Pericardium fibroblast (primary cell): ENCODE data around the gene VAPB. TPM values are rescaled to one million over a fixed set of nuclear protein-coding genes. Genes with fewer than 3 reads are reported as not detected.

Source experiments
- total RNA-seq: library from RNA; depleted of rRNA; stranded (reverse); fragments of >200 nt; gene quantifications from 2 replicates; pipeline ENCODE4 v1.2.3, GENCODE V29; 2015

The VAPB gene
- total RNA-seq: 9.9 and 11.3 TPM in 2 replicates

DNA sequence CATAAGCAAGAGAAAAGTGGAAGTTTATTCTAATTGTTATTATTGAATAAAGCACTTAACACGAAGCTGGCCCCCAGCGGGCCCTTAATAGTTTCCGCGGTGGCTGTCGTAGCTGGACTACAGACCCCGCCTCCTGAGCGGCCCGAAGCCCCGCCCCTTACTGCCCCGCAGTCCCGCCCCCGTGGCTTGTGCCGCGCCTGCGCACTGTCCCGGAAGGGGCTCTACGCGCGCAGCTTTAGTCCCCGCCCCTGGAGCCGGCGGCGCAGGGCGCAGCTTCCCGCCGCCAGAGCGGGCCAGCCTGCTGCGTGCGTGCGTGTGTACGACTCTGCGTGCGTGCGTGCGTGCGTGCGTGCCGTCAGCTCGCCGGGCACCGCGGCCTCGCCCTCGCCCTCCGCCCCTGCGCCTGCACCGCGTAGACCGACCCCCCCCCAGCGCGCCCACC lies at the start of gene VAPB:
Gene VAPB (plus strand): TSS at position 348 of the 442 bp plus-strand sequence. CDS start 231 bp downstream, outside the sequence.

Other genes starting within 250 kb of the VAPB start
- gene ANKRD60, start 160.6 kb upstream of the VAPB start, total RNA-seq: not detected in 2 replicates
- 13.0 and 15.8 TPM in 2 replicates for gene RAB22A, start 79.5 kb upstream of the VAPB start, total RNA-seq
- gene APCDD1L, start 126.2 kb downstream of the VAPB start, total RNA-seq: 0.12 and 3.7 TPM in 2 replicates